Fibroblast of skin of left biceps (primary cell): ENCODE results near the gene TMEM81.

ENCODE experiments used
- DNase-seq, 2 experiments: peaks; one replicate each; pipeline ENCODE4 v3.0.0-alpha.2; 2013; ENCODE audit warnings: low read depth in 2 of 2

TMEM81 gene

GRCh38 chr1:205059660-205060059 is 24.6 kb downstream of the TMEM81 start:
- DNase-seq = no peak

GRCh38 chr1:205058853-205059252 is 25.4 kb downstream of the TMEM81 start:
- no peak for DNase-seq

- DNase-seq = no peak
These were observed 26.3 kb downstream of the TMEM81 start for GRCh38 chr1:205057808-205058575.

GRCh38 chr1:205056956-205057568 is 27.2 kb downstream of the TMEM81 start:
- no peak for DNase-seq

- no peak for DNase-seq
These were observed 28.1 kb downstream of the TMEM81 start for GRCh38 chr1:205056188-205056611.

- DNase-seq = no peak
These were observed 30.2 kb downstream of the TMEM81 start for GRCh38 chr1:205054013-205054412.

- no peak for DNase-seq
These were observed 31.0 kb downstream of the TMEM81 start for GRCh38 chr1:205053296-205053695.

- no peak for DNase-seq
These were observed 31.6 kb downstream of the TMEM81 start for GRCh38 chr1:205052690-205053089.

- DNase-seq = no peak
These were observed 34.8 kb downstream of the TMEM81 start for GRCh38 chr1:205049479-205049878.

GRCh38 chr1:205048382-205048781 is 35.9 kb downstream of the TMEM81 start:
- DNase-seq = no peak

- no peak for DNase-seq
These were observed 36.5 kb downstream of the TMEM81 start for GRCh38 chr1:205047764-205048231.

- no peak for DNase-seq
These were observed 37.4 kb downstream of the TMEM81 start for GRCh38 chr1:205046870-205047269.

GRCh38 chr1:205045146-205045545 is 39.1 kb downstream of the TMEM81 start:
- DNase-seq = no peak

GRCh38 chr1:205044741-205045140 is 39.5 kb downstream of the TMEM81 start:
- no peak for DNase-seq

- no peak for DNase-seq
These were observed 40.4 kb downstream of the TMEM81 start for GRCh38 chr1:205043866-205044265.

- no peak for DNase-seq
These were observed 41.1 kb downstream of the TMEM81 start, which contains the start of gene CNTN2 for GRCh38 chr1:205042911-205043806. Gene CNTN2 (plus strand): TSS chr1:205043212. CDS start chr1:205053186, 9,974 bp downstream.

- DNase-seq = no peak
These were observed 42.0 kb downstream of the TMEM81 start for GRCh38 chr1:205041998-205042910.

GRCh38 chr1:205041001-205041715 is 43.1 kb downstream of the TMEM81 start:
- DNase-seq = no peak

GRCh38 chr1:205038132-205038786 is 46.0 kb downstream of the TMEM81 start:
- no peak for DNase-seq

GRCh38 chr1:205037539-205037938 is 46.7 kb downstream of the TMEM81 start:
- DNase-seq = no peak
